Right atrium auricular region (tissue), 2 donors: Measurements from ENCODE around the gene MERTK. TPM values are rescaled to one million over a fixed set of nuclear protein-coding genes. Genes with fewer than 3 reads are reported as not detected.

Experiments used
- DNase-seq: peaks from one replicate; pipeline ENCODE4 v3.0.0-alpha.2; 2019; ENCODE audit warnings: low spot score
- H3K27ac ChIP-seq, 2 donors: fragments of 200-600 bp; sonication (generic); 1 replicate in 1 of 2; 2 replicates in 1 of 2; pipeline ENCODE4 v1.5.1; 2016 to 2019
- H3K27me3 ChIP-seq, 2 donors: fragments of 200-600 bp; sonication (generic); one replicate each; pipeline versions ENCODE4 v1.5.1 to v1.6.0; 2017 to 2019
- H3K36me3 ChIP-seq: fragments of 200-600 bp; sonication (generic); one replicate; pipeline ENCODE4 v1.5.1; 2016
- H3K4me1 ChIP-seq, 2 donors: fragments of 200-600 bp; sonication (generic); one replicate each; pipeline versions ENCODE4 v1.5.1 to v1.6.0; 2017 to 2019
- H3K4me3 ChIP-seq, 2 donors: fragments of 200-600 bp; sonication (generic); 1 replicate in 1 of 2; 2 replicates in 1 of 2; pipeline ENCODE4 v1.5.1; 2017 to 2019; ENCODE audit warnings: mild to moderate bottlenecking in 1 of 2, moderate library complexity in 1 of 2
- H3K9me3 ChIP-seq, 2 donors: fragments of 200-600 bp; sonication (generic); one replicate each; pipeline ENCODE4 v1.5.1; 2019
- total RNA-seq, 2 donors: library from RNA; depleted of rRNA; stranded (reverse); fragments of >200 nt; gene quantifications; one replicate each; pipeline ENCODE4 v1.1.0, GENCODE V29; 2016
- TF ChIP-seq, protein P1 (sequence below), 2 donors: fragments of 200-600 bp; sonication (generic); IDR thresholded peaks; one replicate each; pipeline ENCODE4 v1.5.1; 2019; ENCODE audit warnings: antibody characterized with exemption in 2 of 2

The MERTK gene
- total RNA-seq, 2 donors from 2014 or later, result 4.9 to 13.7 TPM

- Histone ChIP-seq H3K27ac (no peak overlapping the region), H3K4me3 (no peak overlapping the region), H3K4me1 (no peaks in the 10 kb centered on the region), H3K27me3 (no peaks in the 10 kb centered on the region), H3K36me3 (peaks cover 20% of the 10 kb centered on the region), H3K9me3 (no peaks in the 10 kb centered on the region)
- TF ChIP-seq, protein P1, sequence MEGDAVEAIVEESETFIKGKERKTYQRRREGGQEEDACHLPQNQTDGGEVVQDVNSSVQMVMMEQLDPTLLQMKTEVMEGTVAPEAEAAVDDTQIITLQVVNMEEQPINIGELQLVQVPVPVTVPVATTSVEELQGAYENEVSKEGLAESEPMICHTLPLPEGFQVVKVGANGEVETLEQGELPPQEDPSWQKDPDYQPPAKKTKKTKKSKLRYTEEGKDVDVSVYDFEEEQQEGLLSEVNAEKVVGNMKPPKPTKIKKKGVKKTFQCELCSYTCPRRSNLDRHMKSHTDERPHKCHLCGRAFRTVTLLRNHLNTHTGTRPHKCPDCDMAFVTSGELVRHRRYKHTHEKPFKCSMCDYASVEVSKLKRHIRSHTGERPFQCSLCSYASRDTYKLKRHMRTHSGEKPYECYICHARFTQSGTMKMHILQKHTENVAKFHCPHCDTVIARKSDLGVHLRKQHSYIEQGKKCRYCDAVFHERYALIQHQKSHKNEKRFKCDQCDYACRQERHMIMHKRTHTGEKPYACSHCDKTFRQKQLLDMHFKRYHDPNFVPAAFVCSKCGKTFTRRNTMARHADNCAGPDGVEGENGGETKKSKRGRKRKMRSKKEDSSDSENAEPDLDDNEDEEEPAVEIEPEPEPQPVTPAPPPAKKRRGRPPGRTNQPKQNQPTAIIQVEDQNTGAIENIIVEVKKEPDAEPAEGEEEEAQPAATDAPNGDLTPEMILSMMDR (IDR thresholded peaks at IDR 0.05), result no peak
- no peak for DNase-seq
Measured at GRCh38 chr2:111990375-111990774, 92.0 kb downstream of the MERTK start.

- DNase-seq, result no peak
- TF ChIP-seq, protein P1 (IDR thresholded peaks at IDR 0.05), result no peak
- Histone ChIP-seq H3K4me1 (no peaks in the 10 kb centered on the region), H3K9me3 (no peaks in the 10 kb centered on the region), H3K27me3 (no peaks in the 10 kb centered on the region), H3K36me3 (peaks cover 20% of the 10 kb centered on the region), H3K27ac (no peak overlapping the region), H3K4me3 (no peak overlapping the region)
Measured at GRCh38 chr2:111990856-111991255, 92.4 kb downstream of the MERTK start.

- Histone ChIP-seq H3K9me3 (no peaks in the 10 kb centered on the region), H3K27ac (no peak overlapping the region), H3K4me1 (no peaks in the 10 kb centered on the region), H3K27me3 (no peaks in the 10 kb centered on the region), H3K4me3 (no peak overlapping the region), H3K36me3 (peaks cover 24% of the 10 kb centered on the region)
- TF ChIP-seq, protein P1 (IDR thresholded peaks at IDR 0.05), result no peak
- no peak for DNase-seq
Measured at GRCh38 chr2:111994042-111994441, 95.6 kb downstream of the MERTK start.

- Histone ChIP-seq H3K4me1 (no peaks in the 10 kb centered on the region), H3K9me3 (no peaks in the 10 kb centered on the region), H3K36me3 (peaks cover 25% of the 10 kb centered on the region), H3K27me3 (no peaks in the 10 kb centered on the region), H3K27ac (no peak overlapping the region), H3K4me3 (no peak overlapping the region)
- DNase-seq, result no peak
- TF ChIP-seq, protein P1 (IDR thresholded peaks at IDR 0.05), result no peak
Measured at GRCh38 chr2:111995148-111995547, 96.7 kb downstream of the MERTK start.

- Histone ChIP-seq H3K27ac (no peak overlapping the region), H3K4me1 (no peaks in the 10 kb centered on the region), H3K36me3 (peaks cover 26% of the 10 kb centered on the region), H3K9me3 (no peaks in the 10 kb centered on the region), H3K4me3 (no peak overlapping the region), H3K27me3 (no peaks in the 10 kb centered on the region)
- TF ChIP-seq, protein P1 (IDR thresholded peaks at IDR 0.05), result no peak
- DNase-seq, result no peak
Measured at GRCh38 chr2:111999809-112000208, 101.4 kb downstream of the MERTK start.

DNA sequence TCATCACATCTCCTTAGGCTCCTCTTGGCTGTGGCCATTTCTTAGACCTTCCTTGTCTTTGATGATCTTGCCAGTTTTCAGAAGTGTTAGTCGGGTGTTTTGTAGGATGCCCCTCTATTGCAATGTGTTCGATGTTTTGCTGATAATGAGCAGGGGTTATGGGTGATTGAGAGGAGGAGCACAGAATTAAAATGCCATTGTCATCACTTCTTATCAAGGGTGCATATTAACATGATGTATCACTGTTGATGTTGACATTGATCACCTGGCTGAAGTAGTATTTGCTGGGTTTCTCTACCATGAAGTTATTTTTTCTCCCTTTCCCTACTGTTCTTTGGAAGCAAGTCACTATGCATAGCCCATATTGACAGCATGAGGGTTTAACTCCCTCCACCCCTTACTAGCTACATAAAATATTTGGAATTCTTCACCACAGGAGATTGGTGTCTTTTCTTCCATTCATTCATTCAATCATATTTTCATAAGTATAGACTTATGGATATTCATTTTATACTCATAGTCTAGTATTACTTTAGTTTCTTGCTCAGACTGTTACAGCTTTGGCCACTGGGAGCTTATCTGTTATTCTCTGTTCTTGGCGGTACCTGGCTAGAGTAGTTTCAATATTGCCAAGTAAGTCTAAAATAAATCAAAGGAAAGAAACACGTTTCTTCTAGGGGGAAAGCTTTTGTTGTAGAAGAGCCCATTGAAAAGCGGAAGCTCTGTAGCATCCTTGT is 102.2 kb downstream of the MERTK start:
- peaks cover 21% of the 10 kb centered on the region for H3K36me3 ChIP-seq
- H3K9me3 ChIP-seq, result no peaks in the 10 kb centered on the region
- DNase-seq, result no peak
- H3K27ac ChIP-seq, result no peak overlapping the region
- no peak overlapping the region for H3K4me3 ChIP-seq
- H3K4me1 ChIP-seq, result no peaks in the 10 kb centered on the region
- TF ChIP-seq, protein P1 (IDR thresholded peaks at IDR 0.05), result no peak
- no peaks in the 10 kb centered on the region for H3K27me3 ChIP-seq
